ENCODE data around the gene PTGIS. TPM values are rescaled to one million over a fixed set of nuclear protein-coding genes. Genes with fewer than 3 reads are reported as not detected.

Gene PTGIS
- total RNA-seq, 4 donors from 2014 or later = 75.3 to 169 (median 137) TPM

DNA sequence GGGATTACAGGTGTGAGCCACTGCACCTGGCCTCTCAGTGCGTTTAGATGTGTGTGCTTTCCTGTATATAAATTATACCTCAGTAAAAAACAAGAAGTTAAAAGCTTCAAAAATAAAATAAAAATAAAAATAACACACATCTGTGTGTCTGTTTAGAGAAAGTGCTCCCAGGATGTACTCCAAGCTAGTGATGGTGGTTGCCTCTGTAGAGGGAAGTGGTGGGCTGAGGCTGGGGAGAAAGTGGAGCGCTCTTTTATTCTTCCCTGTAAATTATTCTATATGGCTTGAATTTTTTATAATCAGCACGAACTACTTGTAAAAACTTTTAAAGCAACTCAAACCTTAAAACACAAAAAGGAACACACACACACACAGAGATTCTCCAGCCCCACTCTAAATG is 29.0 kb downstream of the PTGIS start:
- H3K27ac ChIP-seq = no peak overlapping the region
- H3K9me3 ChIP-seq = no peaks in the 10 kb centered on the region
- no peak overlapping the region for H3K4me3 ChIP-seq
- WGBS, 2 donors (ENCODE audit: low coverage in 1 of 2) = 81 to 100% methylated on average over 1 to 2 of the region's 3 CpGs
- no peak for ATAC-seq
- H3K4me1 ChIP-seq = peaks cover 0 to 9% (median 0%) of the 10 kb centered on the region in 3 donors
- H3K36me3 ChIP-seq = peaks cover 0 to 79% of the 10 kb centered on the region in 2 donors
- no peaks in the 10 kb centered on the region for H3K27me3 ChIP-seq
- TF ChIP-seq, protein P1, sequence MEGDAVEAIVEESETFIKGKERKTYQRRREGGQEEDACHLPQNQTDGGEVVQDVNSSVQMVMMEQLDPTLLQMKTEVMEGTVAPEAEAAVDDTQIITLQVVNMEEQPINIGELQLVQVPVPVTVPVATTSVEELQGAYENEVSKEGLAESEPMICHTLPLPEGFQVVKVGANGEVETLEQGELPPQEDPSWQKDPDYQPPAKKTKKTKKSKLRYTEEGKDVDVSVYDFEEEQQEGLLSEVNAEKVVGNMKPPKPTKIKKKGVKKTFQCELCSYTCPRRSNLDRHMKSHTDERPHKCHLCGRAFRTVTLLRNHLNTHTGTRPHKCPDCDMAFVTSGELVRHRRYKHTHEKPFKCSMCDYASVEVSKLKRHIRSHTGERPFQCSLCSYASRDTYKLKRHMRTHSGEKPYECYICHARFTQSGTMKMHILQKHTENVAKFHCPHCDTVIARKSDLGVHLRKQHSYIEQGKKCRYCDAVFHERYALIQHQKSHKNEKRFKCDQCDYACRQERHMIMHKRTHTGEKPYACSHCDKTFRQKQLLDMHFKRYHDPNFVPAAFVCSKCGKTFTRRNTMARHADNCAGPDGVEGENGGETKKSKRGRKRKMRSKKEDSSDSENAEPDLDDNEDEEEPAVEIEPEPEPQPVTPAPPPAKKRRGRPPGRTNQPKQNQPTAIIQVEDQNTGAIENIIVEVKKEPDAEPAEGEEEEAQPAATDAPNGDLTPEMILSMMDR (IDR thresholded peaks at IDR 0.05) = no peak
- TF ChIP-seq POLR2AphosphoS5 (IDR thresholded peaks at IDR 0.05) (no peak), EP300 (IDR thresholded peaks at IDR 0.05) (no peak), POLR2A (IDR thresholded peaks at IDR 0.05) (no peak)

DNA sequence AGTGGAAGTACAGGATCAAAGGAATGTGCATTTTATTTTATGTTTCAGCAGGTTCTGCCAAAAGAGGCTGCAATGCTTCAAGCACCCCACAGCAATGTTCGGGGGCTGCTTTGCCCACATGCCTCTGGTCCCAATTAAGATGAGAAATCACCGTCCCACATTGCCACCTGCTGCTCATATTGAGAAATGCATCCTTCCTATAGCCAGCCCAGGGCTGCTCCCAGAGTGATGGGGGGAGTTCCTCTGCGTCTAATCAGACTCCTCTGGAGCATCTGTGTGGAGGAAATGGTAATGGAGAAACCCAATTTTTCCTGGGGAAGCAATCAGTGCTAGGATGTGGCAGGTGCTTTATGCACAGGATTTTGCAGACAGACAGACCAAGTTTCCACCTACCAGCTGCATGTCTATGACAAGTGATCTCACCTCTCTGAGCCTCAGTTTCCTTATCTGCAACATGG is 33.7 kb downstream of the PTGIS start:
- WGBS, 2 donors (ENCODE audit: low coverage in 1 of 2) = 7% methylated on average over 2 of the region's 3 CpGs; no CpG with 5 or more reads in 1 of the 2 donors
- TF ChIP-seq, protein P1 (IDR thresholded peaks at IDR 0.05) = peak; percentile 73 to 88 (median 82)
- TF ChIP-seq POLR2AphosphoS5 (IDR thresholded peaks at IDR 0.05) = no peak
- Histone ChIP-seq H3K4me1 (no peaks in the 10 kb centered on the region), H3K9me3 (no peaks in the 10 kb centered on the region), H3K36me3 (peaks cover 0 to 65% of the 10 kb centered on the region in 2 donors), H3K4me3 (no peak overlapping the region), H3K27me3 (no peaks in the 10 kb centered on the region), H3K27ac (no peak overlapping the region)
- ATAC-seq = peak; percentile 55

DNA sequence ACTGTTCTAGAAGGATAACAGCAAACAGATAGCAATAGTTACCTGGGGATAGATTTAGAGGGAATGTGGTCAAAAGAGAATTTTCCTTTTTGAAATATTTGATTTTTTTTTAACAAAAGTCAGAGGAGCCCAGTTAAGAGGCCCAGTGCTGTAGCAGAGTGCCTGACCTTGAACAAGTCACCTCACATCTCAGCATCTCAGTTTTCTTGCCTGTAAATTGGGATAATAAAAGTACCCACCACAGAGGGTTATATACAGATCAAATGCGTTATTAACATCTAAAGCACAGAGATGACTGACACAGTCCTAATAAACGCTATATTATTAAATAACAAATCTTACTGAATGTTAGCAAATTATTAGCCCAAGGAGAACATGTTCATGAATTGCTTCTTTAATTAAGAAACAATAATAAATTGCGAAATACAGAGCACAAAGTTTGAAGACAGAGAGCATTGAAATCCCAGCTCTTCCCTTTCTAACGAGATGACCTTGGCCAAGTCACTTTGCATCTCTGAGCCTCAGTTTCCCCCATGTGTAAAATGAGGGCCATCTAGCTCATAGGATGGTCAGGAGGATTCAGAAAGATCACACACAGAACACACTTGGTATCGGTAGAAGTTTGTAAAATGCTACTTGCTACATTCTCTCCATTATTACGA is 35.5 kb downstream of the PTGIS start:
- Histone ChIP-seq H3K4me3 (no peak overlapping the region), H3K4me1 (no peaks in the 10 kb centered on the region), H3K36me3 (peaks cover 0 to 66% of the 10 kb centered on the region in 2 donors), H3K9me3 (no peaks in the 10 kb centered on the region), H3K27me3 (no peaks in the 10 kb centered on the region), H3K27ac (no peak overlapping the region)
- WGBS, 2 donors (ENCODE audit: low coverage in 1 of 2) = 77 to 79% methylated on average over 6 of the region's 6 CpGs
- ATAC-seq = no peak
- TF ChIP-seq, protein P1 (IDR thresholded peaks at IDR 0.05) = no peak
- TF ChIP-seq POLR2A (IDR thresholded peaks at IDR 0.05) (no peak), POLR2AphosphoS5 (IDR thresholded peaks at IDR 0.05) (no peak), EP300 (IDR thresholded peaks at IDR 0.05) (no peak)

DNA sequence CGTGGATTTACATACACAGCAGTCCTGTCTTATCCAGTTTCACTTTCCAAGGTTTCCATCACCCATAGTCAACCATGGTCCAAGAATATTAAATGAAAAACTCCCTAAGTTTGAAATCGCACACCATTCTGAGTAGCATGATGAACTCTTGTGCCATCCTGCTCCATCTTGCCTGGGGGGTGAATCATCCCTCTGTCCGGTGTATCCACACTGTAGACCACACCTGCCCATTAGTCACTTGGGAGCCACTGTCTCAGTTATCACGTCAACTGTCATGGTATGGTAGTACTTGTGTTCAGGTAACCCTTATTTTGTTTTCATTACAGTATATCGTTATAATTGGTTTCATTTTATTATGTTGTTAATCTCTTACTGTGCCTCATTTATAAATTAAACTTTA is 38.5 kb downstream of the PTGIS start:
- H3K4me3 ChIP-seq = no peak overlapping the region
- H3K27ac ChIP-seq = no peak overlapping the region
- ATAC-seq = no peak
- H3K4me1 ChIP-seq = no peaks in the 10 kb centered on the region
- TF ChIP-seq POLR2A (IDR thresholded peaks at IDR 0.05) = no peak
- TF ChIP-seq POLR2AphosphoS5 (IDR thresholded peaks at IDR 0.05) = no peak
- TF ChIP-seq, protein P1 (IDR thresholded peaks at IDR 0.05) = no peak
- no peak for TF ChIP-seq EP300 (IDR thresholded peaks at IDR 0.05)
- no peaks in the 10 kb centered on the region for H3K9me3 ChIP-seq
- no peaks in the 10 kb centered on the region for H3K27me3 ChIP-seq
- WGBS, 2 donors (ENCODE audit: low coverage in 1 of 2) = 83 to 86% methylated on average over 4 of the region's 5 CpGs
- H3K36me3 ChIP-seq = peaks cover 0 to 46% of the 10 kb centered on the region in 2 donors

DNA sequence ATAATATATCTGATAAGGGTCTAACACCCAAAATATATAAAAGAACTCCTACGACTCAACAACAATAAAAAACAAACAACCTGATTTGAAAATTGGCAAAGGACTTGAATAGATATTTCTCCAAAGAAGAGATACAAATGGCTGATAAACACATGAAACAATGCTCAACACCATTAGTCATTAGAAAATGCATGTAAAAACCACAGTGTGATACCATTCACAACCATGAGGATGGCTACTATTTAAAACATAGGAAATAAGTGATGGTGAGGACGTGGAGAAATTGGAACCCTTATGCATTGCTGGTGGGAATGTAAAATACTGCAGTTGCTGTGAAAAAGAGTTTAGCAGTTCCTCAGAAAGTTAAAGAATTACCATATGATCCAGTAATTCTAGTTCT is 41.4 kb downstream of the PTGIS start:
- H3K27me3 ChIP-seq = no peaks in the 10 kb centered on the region
- WGBS, 2 donors (ENCODE audit: low coverage in 1 of 2) = 68 to 77% methylated on average over 2 of the region's 2 CpGs
- H3K4me3 ChIP-seq = no peak overlapping the region
- no peak overlapping the region for H3K27ac ChIP-seq
- H3K36me3 ChIP-seq = peaks cover 0 to 50% of the 10 kb centered on the region in 2 donors
- no peak for ATAC-seq
- TF ChIP-seq, protein P1 (IDR thresholded peaks at IDR 0.05) = no peak
- no peak for TF ChIP-seq POLR2A (IDR thresholded peaks at IDR 0.05)
- no peak for TF ChIP-seq POLR2AphosphoS5 (IDR thresholded peaks at IDR 0.05)
- no peak for TF ChIP-seq EP300 (IDR thresholded peaks at IDR 0.05)
- no peaks in the 10 kb centered on the region for H3K9me3 ChIP-seq
- no peaks in the 10 kb centered on the region for H3K4me1 ChIP-seq

Data from gastroesophageal sphincter (tissue), 4 donors.